Muscle layer of duodenum (tissue), 2 donors: ENCODE measurements around the gene CPED1.

Experiments
- H3K27ac ChIP-seq: one replicate; pipeline ENCODE4 v1.7.0; 2013; ENCODE audit warnings: mild to moderate bottlenecking, low read length
- H3K27me3 ChIP-seq: one replicate; pipeline ENCODE4 v1.7.0; 2013; ENCODE audit warnings: low read depth, mild to moderate bottlenecking, control low read depth, low read length
- H3K36me3 ChIP-seq, 2 donors: one replicate each; pipeline ENCODE4 v1.7.0; 2013; ENCODE audit warnings: low read length in 2 of 2, control low read depth in 1 of 2, mild to moderate bottlenecking in 1 of 2; ENCODE audit not compliant: insufficient read depth in 2 of 2, control insufficient read depth in 1 of 2
- H3K4me1 ChIP-seq, 2 donors: one replicate each; pipeline ENCODE4 v1.7.0; 2013; ENCODE audit warnings: low read length in 2 of 2, mild to moderate bottlenecking in 2 of 2, control low read depth in 1 of 2, moderate library complexity in 1 of 2; ENCODE audit not compliant: insufficient read depth in 2 of 2, control insufficient read depth in 1 of 2
- H3K4me3 ChIP-seq, 2 donors: one replicate each; pipeline ENCODE4 v1.7.0; 2013; ENCODE audit warnings: low read length in 2 of 2, low read depth in 1 of 2, mild to moderate bottlenecking in 1 of 2
- H3K9me3 ChIP-seq, 2 donors: one replicate each; pipeline ENCODE4 v1.7.0; 2013; ENCODE audit warnings: low read length in 2 of 2, control low read depth in 1 of 2, mild to moderate bottlenecking in 1 of 2; ENCODE audit not compliant: control insufficient read depth in 1 of 2
- donor health status: healthy.

Gene CPED1

DNA sequence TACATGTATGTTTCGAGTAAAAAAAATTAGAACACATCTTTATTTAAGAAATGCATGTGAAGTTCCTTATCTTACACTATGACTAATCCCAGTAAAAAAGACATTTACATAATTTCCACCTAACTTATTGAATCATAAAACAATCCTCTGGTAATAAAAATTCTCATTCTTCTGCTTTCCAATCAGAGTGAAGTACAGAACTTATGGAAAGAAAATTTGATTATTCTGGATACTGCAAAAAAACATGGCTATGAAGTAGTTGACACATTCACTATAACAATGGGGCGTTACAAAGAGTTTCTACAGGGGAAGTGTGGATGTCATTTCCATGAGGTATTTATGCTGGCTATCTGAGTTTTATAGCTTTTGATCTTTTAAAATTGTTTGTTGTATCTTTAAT is 282.6 kb downstream of the CPED1 start:
- no peaks in the 10 kb centered on the region for H3K9me3 ChIP-seq
- no peaks in the 10 kb centered on the region for H3K27me3 ChIP-seq
- H3K4me1 ChIP-seq, result no peaks in the 10 kb centered on the region
- peaks cover 0 to 27% of the 10 kb centered on the region in 2 donors for H3K36me3 ChIP-seq
- H3K4me3 ChIP-seq, result no peak overlapping the region
- H3K27ac ChIP-seq, result no peak overlapping the region

GRCh38 chr7:121271916-121272315 is 283.4 kb downstream of the CPED1 start:
- H3K27ac ChIP-seq, result no peak overlapping the region
- H3K9me3 ChIP-seq, result no peaks in the 10 kb centered on the region
- no peaks in the 10 kb centered on the region for H3K27me3 ChIP-seq
- no peak overlapping the region for H3K4me3 ChIP-seq
- peaks cover 0 to 23% of the 10 kb centered on the region in 2 donors for H3K36me3 ChIP-seq
- H3K4me1 ChIP-seq, result no peaks in the 10 kb centered on the region

- Histone ChIP-seq H3K36me3 (peaks cover 0 to 23% of the 10 kb centered on the region in 2 donors), H3K9me3 (no peaks in the 10 kb centered on the region), H3K27me3 (no peaks in the 10 kb centered on the region), H3K4me3 (no peak overlapping the region), H3K27ac (no peak overlapping the region), H3K4me1 (no peaks in the 10 kb centered on the region)
Observed at GRCh38 chr7:121272676-121273075, 284.2 kb downstream of the CPED1 start.

- Histone ChIP-seq H3K4me1 (no peaks in the 10 kb centered on the region), H3K27me3 (no peaks in the 10 kb centered on the region), H3K4me3 (no peak overlapping the region), H3K36me3 (peaks cover 0 to 18% of the 10 kb centered on the region in 2 donors), H3K27ac (no peak overlapping the region), H3K9me3 (no peaks in the 10 kb centered on the region)
Observed at GRCh38 chr7:121273467-121274167, 285.1 kb downstream of the CPED1 start.

DNA sequence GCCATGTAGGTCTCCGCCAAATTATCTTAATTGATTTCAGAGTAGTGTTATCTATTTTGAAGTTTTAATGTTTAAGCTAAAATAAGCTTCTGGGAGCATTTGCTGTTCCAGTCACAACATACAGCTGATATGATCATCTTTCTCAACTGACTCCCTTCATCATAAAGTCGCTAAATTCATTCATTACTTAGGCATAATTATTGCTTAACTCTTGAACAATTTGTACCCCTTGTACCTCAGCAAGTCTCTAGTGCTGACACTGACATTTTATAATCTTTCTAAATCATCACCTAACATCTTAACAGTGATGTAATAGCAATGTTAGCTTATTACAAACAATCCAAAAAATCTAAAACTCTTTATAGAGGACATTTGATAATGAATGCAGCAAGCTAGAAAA is 286.0 kb downstream of the CPED1 start:
- Histone ChIP-seq H3K4me1 (no peaks in the 10 kb centered on the region), H3K36me3 (peaks cover 0 to 12% of the 10 kb centered on the region in 2 donors), H3K9me3 (no peaks in the 10 kb centered on the region), H3K4me3 (no peak overlapping the region), H3K27me3 (no peaks in the 10 kb centered on the region), H3K27ac (no peak overlapping the region)

DNA sequence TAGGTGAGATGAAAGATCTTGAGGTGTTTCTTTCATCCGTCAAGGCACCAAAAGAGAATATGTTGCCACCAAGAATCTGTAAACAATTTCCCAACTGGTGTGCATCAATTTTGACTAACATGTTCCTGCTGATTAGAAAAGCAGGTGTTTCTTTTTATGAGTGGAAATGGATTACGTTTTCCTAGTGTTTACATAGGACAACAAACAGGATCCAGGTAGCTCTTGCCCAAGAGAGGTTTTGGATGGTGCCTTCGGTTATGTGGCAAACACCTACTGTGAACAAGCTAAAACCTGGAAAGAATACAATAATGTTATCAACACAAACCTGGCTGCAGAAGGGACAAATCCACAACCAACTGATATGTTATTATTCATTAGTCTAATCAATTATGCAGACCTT is 286.7 kb downstream of the CPED1 start:
- no peaks in the 10 kb centered on the region for H3K4me1 ChIP-seq

GRCh38 chr7:121276313-121276712 is 287.8 kb downstream of the CPED1 start:
- no peaks in the 10 kb centered on the region for H3K9me3 ChIP-seq
- H3K4me3 ChIP-seq, result no peak overlapping the region
- H3K27ac ChIP-seq, result no peak overlapping the region
- H3K27me3 ChIP-seq, result no peaks in the 10 kb centered on the region
- peaks cover 0 to 15% of the 10 kb centered on the region in 2 donors for H3K36me3 ChIP-seq
- H3K4me1 ChIP-seq, result no peaks in the 10 kb centered on the region

More for the DNA sequence above, 286.7 kb downstream of the CPED1 start:
- Histone ChIP-seq H3K9me3 (no peaks in the 10 kb centered on the region), H3K4me3 (no peak overlapping the region), H3K27ac (no peak overlapping the region), H3K27me3 (no peaks in the 10 kb centered on the region), H3K36me3 (peaks cover 0 to 9% of the 10 kb centered on the region in 2 donors)

DNA sequence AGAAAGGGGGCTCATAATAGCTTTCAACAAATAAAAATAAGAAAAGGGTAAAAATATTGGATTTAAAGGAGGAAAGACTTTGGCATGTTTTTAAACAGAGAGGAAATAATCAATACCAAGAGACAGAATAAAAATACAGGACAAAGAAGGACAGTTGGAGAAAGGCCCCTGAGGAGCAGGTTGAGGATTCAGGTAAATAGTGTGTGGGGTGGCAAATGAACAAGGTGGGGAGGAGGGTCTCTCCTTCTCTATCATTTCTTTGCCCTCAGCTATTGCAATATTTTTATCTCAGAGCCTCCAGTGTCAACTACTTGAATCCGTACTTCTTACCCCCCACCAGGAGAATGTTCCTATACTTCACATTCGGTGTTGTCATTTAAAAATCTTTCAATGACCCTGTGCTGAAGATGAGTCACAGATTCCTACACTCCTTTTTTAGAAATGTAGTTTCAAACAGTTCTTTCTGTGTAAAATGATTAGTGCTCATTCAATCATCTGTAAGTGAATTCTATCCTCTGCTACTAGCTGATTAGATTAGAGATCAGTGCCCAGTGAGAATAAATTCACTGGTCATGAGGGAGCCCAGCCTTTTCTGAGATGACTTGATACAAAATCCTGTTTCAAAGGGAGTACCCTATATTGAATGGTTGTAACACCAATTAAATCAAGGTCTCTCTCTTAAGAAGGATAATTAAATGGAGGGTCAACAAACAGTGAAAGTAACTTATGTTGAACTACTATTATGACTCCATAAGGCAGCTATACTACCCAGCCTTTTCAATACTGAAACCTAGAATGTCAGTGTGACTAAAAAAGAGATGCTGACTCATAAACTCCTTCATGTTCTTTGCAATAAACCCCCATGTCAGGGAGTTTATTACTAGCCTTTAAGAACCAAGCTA is 289.9 kb downstream of the CPED1 start:
- H3K36me3 ChIP-seq, result peaks cover 0 to 9% of the 10 kb centered on the region in 2 donors
- H3K4me1 ChIP-seq, result no peaks in the 10 kb centered on the region
- H3K27me3 ChIP-seq, result no peaks in the 10 kb centered on the region
- no peaks in the 10 kb centered on the region for H3K9me3 ChIP-seq
- no peak overlapping the region for H3K27ac ChIP-seq
- H3K4me3 ChIP-seq, result no peak overlapping the region

DNA sequence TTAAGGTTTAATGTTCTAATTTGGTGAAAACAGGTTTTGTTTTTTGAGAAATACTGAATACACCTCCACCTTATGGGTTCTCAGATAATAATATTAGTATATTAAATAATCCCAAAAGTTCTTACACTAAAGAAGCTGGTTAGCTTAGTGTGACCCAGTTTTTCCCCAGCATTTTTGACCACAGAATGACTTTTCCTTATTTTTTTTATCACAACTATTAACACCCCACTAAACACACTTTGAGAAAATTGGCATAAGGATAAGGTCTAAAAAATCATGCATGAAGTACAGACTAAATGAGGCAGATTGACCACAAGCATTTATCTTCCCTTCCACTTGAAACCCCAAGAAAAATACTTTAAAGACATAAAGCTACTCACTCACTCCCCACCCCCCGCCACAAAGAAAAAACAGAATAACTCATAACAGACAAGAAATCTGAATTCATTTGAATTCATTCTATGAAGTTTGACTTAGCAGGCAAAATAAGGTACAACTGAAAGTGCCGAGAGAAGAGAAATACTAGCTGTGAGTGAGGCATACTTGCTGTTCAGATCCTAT is 290.6 kb downstream of the CPED1 start:
- peaks cover 0 to 14% of the 10 kb centered on the region in 2 donors for H3K36me3 ChIP-seq
- H3K4me3 ChIP-seq, result no peak overlapping the region
- no peaks in the 10 kb centered on the region for H3K4me1 ChIP-seq
- H3K27ac ChIP-seq, result no peak overlapping the region
- no peaks in the 10 kb centered on the region for H3K27me3 ChIP-seq
- H3K9me3 ChIP-seq, result no peaks in the 10 kb centered on the region

DNA sequence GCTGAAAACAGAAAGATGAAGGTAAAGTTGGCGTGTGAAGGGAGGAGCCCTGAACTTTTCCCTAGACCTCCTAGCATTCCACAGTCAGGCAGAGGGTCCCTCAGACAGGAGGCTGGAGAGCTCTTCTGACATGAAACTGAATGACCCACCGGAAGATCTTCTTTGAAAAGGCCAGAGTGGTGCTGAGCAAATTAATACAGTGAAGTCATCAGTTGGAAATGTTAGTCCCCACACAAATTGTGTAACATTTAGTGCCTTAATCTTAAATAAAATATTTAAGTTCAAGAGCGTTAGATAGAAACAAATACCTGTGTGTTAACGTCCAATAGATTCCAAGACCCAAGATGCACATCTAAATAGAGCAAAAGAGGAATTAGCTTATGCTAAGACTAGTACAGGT is 291.3 kb downstream of the CPED1 start:
- Histone ChIP-seq H3K4me3 (no peak overlapping the region), H3K4me1 (no peaks in the 10 kb centered on the region), H3K27ac (no peak overlapping the region), H3K9me3 (no peaks in the 10 kb centered on the region), H3K27me3 (no peaks in the 10 kb centered on the region), H3K36me3 (peaks cover 0 to 19% of the 10 kb centered on the region in 2 donors)

- Histone ChIP-seq H3K4me3 (no peak overlapping the region), H3K27me3 (no peaks in the 10 kb centered on the region), H3K36me3 (peaks cover 0 to 23% of the 10 kb centered on the region in 2 donors), H3K27ac (no peak overlapping the region), H3K9me3 (peaks cover 0 to 3% of the 10 kb centered on the region in 2 donors), H3K4me1 (no peaks in the 10 kb centered on the region)
Observed at GRCh38 chr7:121280656-121281055, 292.1 kb downstream of the CPED1 start.
